CD4-positive, CD25-positive, alpha-beta regulatory T cell (primary cell): ENCODE measurements around the gene EGFL7. TPM values are rescaled to one million over a fixed set of nuclear protein-coding genes. Genes with fewer than 3 reads are reported as not detected.

Experiments used
- ATAC-seq, 2 donors: fragments of 150-1000 bp; cut with Tn5 transposase; one replicate each; pipeline ENCODE4 v1.10.0; 2021; ENCODE audit warnings: low read depth in 2 of 2, moderate number of reproducible peaks in 2 of 2, moderate library complexity in 1 of 2
- DNase-seq, 3 donors: peaks; one replicate each; pipeline versions ENCODE4 v3.0.0 to v3.0.0-alpha.2; 2012 to 2022; ENCODE audit warnings: mixed read lengths in 1 of 3
- H3K27ac ChIP-seq: one replicate; pipeline ENCODE4 v1.7.0; 2013; ENCODE audit warnings: mild to moderate bottlenecking, low read length; ENCODE audit not compliant: insufficient read depth, poor library complexity, severe bottlenecking
- H3K27me3 ChIP-seq: one replicate; pipeline ENCODE4 v1.7.0; 2013; ENCODE audit warnings: low read length; ENCODE audit not compliant: control insufficient read depth, insufficient read depth
- H3K36me3 ChIP-seq: one replicate; pipeline ENCODE4 v1.7.0; 2013; ENCODE audit warnings: mild to moderate bottlenecking, low read length, moderate library complexity; ENCODE audit not compliant: control insufficient read depth, insufficient read depth
- H3K4me1 ChIP-seq: 2 replicates; pipeline ENCODE4 v1.7.0; 2013; ENCODE audit warnings: mild to moderate bottlenecking, low read length; ENCODE audit not compliant: insufficient read depth, control insufficient read depth, poor library complexity, severe bottlenecking
- H3K4me3 ChIP-seq: one replicate; pipeline ENCODE4 v1.7.0; 2013; ENCODE audit warnings: low read depth, mild to moderate bottlenecking, low read length, moderate library complexity
- H3K9me3 ChIP-seq, 2 experiments: 1 replicate in 1 of 2; 2 replicates in 1 of 2; pipeline ENCODE4 v1.7.0; 2013; ENCODE audit warnings: low read length in 2 of 2, mild to moderate bottlenecking in 1 of 2, moderate library complexity in 1 of 2; ENCODE audit not compliant: control insufficient read depth in 2 of 2
- H3K27ac Mint-ChIP-seq, 3 donors: one replicate each; pipeline ENCODE4 v1.8.0; 2020 to 2022; ENCODE audit warnings: mild to moderate bottlenecking in 3 of 3, mixed read lengths in 3 of 3, moderate library complexity in 2 of 3
- H3K27me3 Mint-ChIP-seq: one replicate; pipeline ENCODE4 v1.8.0; 2022; ENCODE audit warnings: mild to moderate bottlenecking, mixed read lengths
- H3K36me3 Mint-ChIP-seq: one replicate; pipeline ENCODE4 v1.8.0; 2020; ENCODE audit warnings: mixed read lengths
- H3K4me1 Mint-ChIP-seq, 4 donors: one replicate each; pipeline ENCODE4 v1.8.0; 2020 to 2022; ENCODE audit warnings: mixed read lengths in 4 of 4, mild to moderate bottlenecking in 1 of 4
- H3K4me3 Mint-ChIP-seq, 4 donors: one replicate each; pipeline ENCODE4 v1.8.0; 2020 to 2022; ENCODE audit warnings: mild to moderate bottlenecking in 4 of 4, mixed read lengths in 4 of 4, moderate library complexity in 3 of 4
- H3K9me3 Mint-ChIP-seq, 7 donors: one replicate each; pipeline ENCODE4 v1.8.0; 2020 to 2022; ENCODE audit warnings: mixed read lengths in 7 of 7, mild to moderate bottlenecking in 3 of 7, moderate library complexity in 2 of 7
- polyA plus RNA-seq, 4 donors: library from polyadenylated mRNA; unstranded; fragments of 300-500 nt; fragmentation: Illumina TruSeq; gene quantifications; one replicate each; pipeline ENCODE4 v1.2.3, GENCODE V29; 2021
- total RNA-seq: library from RNA; stranded (reverse); gene quantifications from one replicate; pipeline ENCODE4 v1.2.3, GENCODE V29; 2022

EGFL7 gene
- total and polyA plus RNA-seq, 5 donors from 2014 or later = 1.7 TPM; not detected in 4

GRCh38 chr9:136694163-136694871, 31.6 kb downstream of the EGFL7 start:
- Mint-ChIP-seq H3K4me3 (no peak overlapping the region), H3K27ac (no peak overlapping the region), H3K4me1 (peaks cover 0 to 4% (median 1%) of the 10 kb centered on the region in 4 donors), H3K27me3 (peaks cover 6% of the 10 kb centered on the region), H3K36me3 (no peaks in the 10 kb centered on the region), H3K9me3 (peaks cover 0 to 1% (median 0%) of the 10 kb centered on the region in 7 donors)
- ATAC-seq (peak in 1 of 2 donors; percentile 40), DNase-seq (no peak)
- Histone ChIP-seq H3K36me3 (no peaks in the 10 kb centered on the region), H3K9me3 (no peaks in the 10 kb centered on the region), H3K4me3 (no peak overlapping the region), H3K4me1 (no peaks in the 10 kb centered on the region), H3K27ac (no peak overlapping the region), H3K27me3 (no peaks in the 10 kb centered on the region)

GRCh38 chr9:136694872-136695247, 32.1 kb downstream of the EGFL7 start:
- Mint-ChIP-seq H3K4me1 (peaks cover 0 to 4% (median 1%) of the 10 kb centered on the region in 4 donors), H3K36me3 (no peaks in the 10 kb centered on the region), H3K4me3 (no peak overlapping the region), H3K9me3 (peaks cover 0 to 1% (median 0%) of the 10 kb centered on the region in 7 donors), H3K27ac (no peak overlapping the region), H3K27me3 (peaks cover 6% of the 10 kb centered on the region)
- no peak for ATAC-seq
- Histone ChIP-seq H3K4me1 (no peaks in the 10 kb centered on the region), H3K36me3 (no peaks in the 10 kb centered on the region), H3K27ac (no peak overlapping the region), H3K27me3 (no peaks in the 10 kb centered on the region), H3K4me3 (no peak overlapping the region), H3K9me3 (no peaks in the 10 kb centered on the region)
- DNase-seq = no peak

DNA sequence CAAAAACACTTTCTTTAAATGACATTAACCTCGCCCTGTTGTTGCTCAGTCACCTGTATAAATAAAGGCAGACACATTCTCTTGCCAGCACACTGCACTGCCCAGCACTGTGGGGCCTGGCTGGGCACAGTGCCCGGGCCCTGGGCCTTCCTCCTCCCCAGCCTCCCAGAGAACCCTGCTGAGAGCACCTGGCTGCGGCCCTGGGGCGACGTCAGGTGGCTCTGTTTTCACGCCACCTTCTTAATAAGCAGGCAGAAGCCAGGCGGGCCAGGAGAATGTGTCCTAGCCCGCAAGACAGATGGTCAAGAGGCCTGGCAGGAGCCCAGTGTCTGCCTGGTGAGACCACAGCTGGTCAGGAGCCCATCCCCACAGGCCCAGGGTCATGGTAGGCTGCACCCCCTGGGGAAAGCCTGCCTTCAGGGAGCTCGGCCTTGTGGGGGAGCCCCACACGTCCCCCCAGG, 32.7 kb downstream of the EGFL7 start:
- no peaks in the 10 kb centered on the region for H3K9me3 ChIP-seq
- H3K9me3 Mint-ChIP-seq = peaks cover 0 to 1% (median 0%) of the 10 kb centered on the region in 7 donors
- H3K4me3 Mint-ChIP-seq = no peak overlapping the region
- no peaks in the 10 kb centered on the region for H3K27me3 ChIP-seq
- H3K36me3 ChIP-seq = no peaks in the 10 kb centered on the region
- no peak overlapping the region for H3K27ac ChIP-seq
- peaks cover 0 to 8% (median 3%) of the 10 kb centered on the region in 4 donors for H3K4me1 Mint-ChIP-seq
- H3K4me1 ChIP-seq = peaks cover 3% of the 10 kb centered on the region
- H3K4me3 ChIP-seq = no peak overlapping the region
- no peaks in the 10 kb centered on the region for H3K36me3 Mint-ChIP-seq
- ATAC-seq (no peak), DNase-seq (no peak)
- H3K27ac Mint-ChIP-seq = peak overlapping the region in 1 of 3 donors; percentile 60
- peaks cover 6% of the 10 kb centered on the region for H3K27me3 Mint-ChIP-seq

DNA sequence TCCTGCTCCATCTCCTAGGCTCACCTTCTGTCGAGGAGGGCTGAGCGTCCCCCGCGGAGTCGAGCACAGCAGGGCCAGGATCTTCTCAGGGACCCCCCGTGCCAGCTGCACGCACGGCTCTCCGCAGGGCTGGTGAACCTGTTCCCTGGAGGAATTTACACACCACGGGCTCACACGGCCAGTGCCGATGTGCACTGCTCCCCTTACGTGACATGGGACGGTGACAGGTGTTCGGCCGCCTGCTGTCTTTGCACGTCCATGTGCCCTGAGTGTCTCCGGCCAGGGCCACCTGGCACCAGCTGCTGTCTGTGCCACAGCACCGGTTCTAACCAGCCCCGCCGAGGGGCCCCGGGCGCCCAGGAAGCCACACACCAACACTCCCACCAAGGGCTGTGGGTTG, 33.2 kb downstream of the EGFL7 start:
- peaks cover 0 to 11% (median 3%) of the 10 kb centered on the region in 4 donors for H3K4me1 Mint-ChIP-seq
- DNase-seq (no peak), ATAC-seq (no peak)
- peaks cover 6% of the 10 kb centered on the region for H3K27me3 Mint-ChIP-seq
- H3K9me3 Mint-ChIP-seq = peaks cover 0 to 2% (median 0%) of the 10 kb centered on the region in 7 donors
- Histone ChIP-seq H3K4me3 (no peak overlapping the region), H3K4me1 (peaks cover 7% of the 10 kb centered on the region), H3K27ac (no peak overlapping the region), H3K36me3 (no peaks in the 10 kb centered on the region), H3K9me3 (no peaks in the 10 kb centered on the region), H3K27me3 (no peaks in the 10 kb centered on the region)
- H3K27ac Mint-ChIP-seq = no peak overlapping the region
- no peaks in the 10 kb centered on the region for H3K36me3 Mint-ChIP-seq
- H3K4me3 Mint-ChIP-seq = no peak overlapping the region

DNA sequence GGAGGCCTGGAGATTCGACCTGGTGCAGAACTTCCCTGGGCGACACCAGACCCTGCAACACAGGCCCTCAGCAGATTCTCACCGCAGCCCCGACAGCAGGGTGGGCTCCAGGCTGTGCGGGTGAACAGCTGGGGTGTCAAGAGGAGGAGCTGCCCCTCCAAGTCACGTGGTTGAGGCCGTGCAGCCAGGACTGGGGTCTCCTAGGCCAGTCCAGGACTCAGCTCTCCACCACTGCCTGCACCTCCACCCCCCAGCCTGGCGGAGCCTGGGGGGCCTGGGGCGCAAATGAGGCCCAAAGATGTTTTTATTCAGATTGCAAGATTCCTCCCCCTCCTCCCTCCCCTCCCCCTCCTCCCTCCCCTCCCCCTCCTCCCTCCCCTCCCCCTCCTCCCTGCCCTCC, 33.8 kb downstream of the EGFL7 start:
- DNase-seq = no peak
- H3K27me3 Mint-ChIP-seq = peaks cover 11% of the 10 kb centered on the region
- H3K9me3 ChIP-seq = no peaks in the 10 kb centered on the region
- H3K4me3 ChIP-seq = no peak overlapping the region
- no peak overlapping the region for H3K4me3 Mint-ChIP-seq
- peaks cover 13% of the 10 kb centered on the region for H3K4me1 ChIP-seq
- ATAC-seq = no peak
- no peaks in the 10 kb centered on the region for H3K27me3 ChIP-seq
- H3K36me3 Mint-ChIP-seq = no peaks in the 10 kb centered on the region
- no peaks in the 10 kb centered on the region for H3K36me3 ChIP-seq
- H3K27ac ChIP-seq = no peak overlapping the region
- H3K27ac Mint-ChIP-seq = no peak overlapping the region
- H3K4me1 Mint-ChIP-seq = peaks cover 0 to 16% (median 6%) of the 10 kb centered on the region in 4 donors
- H3K9me3 Mint-ChIP-seq = peaks cover 0 to 2% (median 0%) of the 10 kb centered on the region in 7 donors

- Histone ChIP-seq H3K36me3 (no peaks in the 10 kb centered on the region), H3K9me3 (no peaks in the 10 kb centered on the region), H3K4me1 (peaks cover 15% of the 10 kb centered on the region), H3K4me3 (no peak overlapping the region), H3K27me3 (no peaks in the 10 kb centered on the region), H3K27ac (no peak overlapping the region)
- ATAC-seq = no peak
- DNase-seq = no peak
- Mint-ChIP-seq H3K4me1 (peaks cover 0 to 19% (median 7%) of the 10 kb centered on the region in 4 donors), H3K4me3 (peak overlapping the region in 1 of 4 donors; percentile 52), H3K27me3 (peaks cover 12% of the 10 kb centered on the region), H3K9me3 (peaks cover 0 to 2% (median 0%) of the 10 kb centered on the region in 7 donors), H3K36me3 (no peaks in the 10 kb centered on the region), H3K27ac (no peak overlapping the region)
Observed at GRCh38 chr9:136697146-136697820, 34.6 kb downstream of the EGFL7 start.

DNA sequence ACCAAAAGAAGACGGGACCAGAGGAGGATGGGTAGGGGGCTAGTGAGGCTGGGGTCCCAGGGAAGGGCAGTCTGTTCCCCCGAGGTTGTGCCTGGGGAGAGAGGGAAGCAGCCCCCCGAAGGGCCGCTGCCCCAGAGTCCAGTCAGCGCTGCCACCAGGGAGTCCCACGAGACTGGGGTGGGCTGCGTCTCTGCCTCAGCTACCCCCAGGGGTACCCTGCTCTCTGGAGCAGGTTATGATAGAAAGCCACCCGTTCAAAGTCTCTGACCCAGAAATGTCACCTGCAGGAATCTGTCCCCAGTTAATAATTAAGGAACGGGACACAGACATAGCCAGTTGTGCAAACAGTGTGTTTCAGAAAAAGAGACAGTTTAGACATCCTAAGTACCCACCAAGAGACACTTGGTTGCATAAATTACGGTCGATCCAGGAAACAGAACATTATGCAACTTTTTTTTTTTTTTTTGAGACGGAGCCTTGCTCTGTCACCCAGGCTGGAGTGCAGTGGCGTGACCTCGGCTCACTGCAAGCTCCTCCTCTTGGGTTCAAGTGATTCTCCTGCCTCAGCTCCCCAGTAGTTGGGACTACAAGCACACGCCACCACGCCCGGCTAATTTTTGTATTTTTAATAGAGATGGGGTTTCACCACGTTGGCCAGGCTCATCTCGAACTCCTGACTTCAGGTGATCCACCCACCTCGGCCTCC, 35.3 kb downstream of the EGFL7 start:
- Histone ChIP-seq H3K27me3 (no peaks in the 10 kb centered on the region), H3K9me3 (no peaks in the 10 kb centered on the region), H3K36me3 (no peaks in the 10 kb centered on the region), H3K4me1 (peaks cover 15% of the 10 kb centered on the region), H3K27ac (no peak overlapping the region), H3K4me3 (no peak overlapping the region)
- H3K9me3 Mint-ChIP-seq = peaks cover 0 to 2% (median 0%) of the 10 kb centered on the region in 7 donors
- DNase-seq (no peak), ATAC-seq (no peak)
- no peak overlapping the region for H3K27ac Mint-ChIP-seq
- peaks cover 12% of the 10 kb centered on the region for H3K27me3 Mint-ChIP-seq
- no peaks in the 10 kb centered on the region for H3K36me3 Mint-ChIP-seq
- peak overlapping the region in 1 of 4 donors; percentile 52 for H3K4me3 Mint-ChIP-seq
- peaks cover 0 to 19% (median 7%) of the 10 kb centered on the region in 4 donors for H3K4me1 Mint-ChIP-seq
